Lower leg skin (tissue), 3 donors: ENCODE results near the gene EXTL1.

Source experiments
- CTCF ChIP-seq, 3 donors: fragments of 450-650 bp; IDR thresholded peaks; one replicate each; pipeline ENCODE4 v1.5.1; 2016; ENCODE audit warnings: antibody characterized with exemption in 3 of 3, mild to moderate bottlenecking in 3 of 3, moderate library complexity in 2 of 3
- POLR2A ChIP-seq, 2 donors: fragments of 450-650 bp; IDR thresholded peaks; one replicate each; pipeline ENCODE4 v1.6.1; 2016 to 2017; ENCODE audit warnings: antibody characterized with exemption in 2 of 2, mild to moderate bottlenecking in 1 of 2, moderate library complexity in 1 of 2

GRCh38 chr1:26032656-26033357 is 11.2 kb downstream of the EXTL1 start:
- TF ChIP-seq CTCF (IDR thresholded peaks at IDR 0.05) = no peak
- TF ChIP-seq POLR2A (IDR thresholded peaks at IDR 0.05) = no peak
